Stimulated activated CD8-positive, alpha-beta memory T cell treated with anti-CD3 and anti-CD28 coated beads, Interleukin-12 subunit alpha, Interleukin-12 subunit beta, amount 100 ng/mL, for 1 hour (primary cell): ENCODE results near the gene ATG16L1.
A peak's percentile ranks its signal among the peaks of the same experiment; 100 is the strongest.

Source experiments
- DNase-seq: peaks from one replicate; pipeline ENCODE4 v3.0.0-alpha.2; 2020; ENCODE audit warnings: low read depth

The ATG16L1 gene

GRCh38 chr2:233251306-233252116 is at the start of gene ATG16L1:
TSS of gene ATG16L1 (plus strand) at chr2:233251673. CDS start at chr2:233251828, 155 bp downstream.
- peak; percentile 90 for DNase-seq

GRCh38 chr2:233202531-233202944 is 48.9 kb upstream of the ATG16L1 start:
- no peak for DNase-seq

GRCh38 chr2:233203060-233203459 is 48.4 kb upstream of the ATG16L1 start:
- DNase-seq, result no peak

- DNase-seq, result no peak
These were observed 47.1 kb upstream of the ATG16L1 start for GRCh38 chr2:233204286-233204936.

- no peak for DNase-seq
These were observed 42.9 kb upstream of the ATG16L1 start for GRCh38 chr2:233208382-233209116.

GRCh38 chr2:233209117-233209532 is 42.3 kb upstream of the ATG16L1 start:
- no peak for DNase-seq

- DNase-seq, result no peak
These were observed 41.8 kb upstream of the ATG16L1 start for GRCh38 chr2:233209533-233210171.

GRCh38 chr2:233210281-233210680 is 41.2 kb upstream of the ATG16L1 start:
- no peak for DNase-seq

GRCh38 chr2:233210843-233211547 is 40.5 kb upstream of the ATG16L1 start:
- DNase-seq, result no peak

GRCh38 chr2:233211548-233211895 is 40.0 kb upstream of the ATG16L1 start:
- DNase-seq, result no peak

GRCh38 chr2:233213011-233213410 is 38.5 kb upstream of the ATG16L1 start:
- no peak for DNase-seq

GRCh38 chr2:233213975-233214374 is 37.5 kb upstream of the ATG16L1 start:
- DNase-seq, result no peak

- DNase-seq, result no peak
These were observed 33.5 kb upstream of the ATG16L1 start for GRCh38 chr2:233217892-233218377.

GRCh38 chr2:233218836-233219235 is 32.6 kb upstream of the ATG16L1 start:
- DNase-seq, result no peak

GRCh38 chr2:233219848-233220247 is 31.6 kb upstream of the ATG16L1 start:
- no peak for DNase-seq

- no peak for DNase-seq
These were observed 30.0 kb upstream of the ATG16L1 start for GRCh38 chr2:233221378-233222063.

GRCh38 chr2:233223059-233223894 is 28.2 kb upstream of the ATG16L1 start:
- DNase-seq, result no peak

GRCh38 chr2:233225230-233226068 is 26.0 kb upstream of the ATG16L1 start:
- no peak for DNase-seq

- no peak for DNase-seq
These were observed 24.9 kb upstream of the ATG16L1 start for GRCh38 chr2:233226511-233227031.
